Panc1 (cell line): ENCODE data around the gene RAB4B.

Experiments
- POLR2AphosphoS5 ChIP-seq: IDR thresholded peaks from 2 replicates; pipeline ENCODE4 v1.6.1; 2012; ENCODE audit warnings: mild to moderate bottlenecking, low read depth, low read length, moderate library complexity
- SIN3A ChIP-seq: IDR thresholded peaks from 2 replicates; pipeline ENCODE4 v1.6.1; 2012; ENCODE audit warnings: low read depth, mild to moderate bottlenecking, low read length, moderate library complexity, borderline replicate concordance; ENCODE audit not compliant: insufficient read depth
- TF ChIP-seq, protein P1 (sequence below): fragments of 450-650 bp; IDR thresholded peaks from 2 replicates; pipeline ENCODE4 v1.5.1; 2017; ENCODE audit warnings: mild to moderate bottlenecking

DNA sequence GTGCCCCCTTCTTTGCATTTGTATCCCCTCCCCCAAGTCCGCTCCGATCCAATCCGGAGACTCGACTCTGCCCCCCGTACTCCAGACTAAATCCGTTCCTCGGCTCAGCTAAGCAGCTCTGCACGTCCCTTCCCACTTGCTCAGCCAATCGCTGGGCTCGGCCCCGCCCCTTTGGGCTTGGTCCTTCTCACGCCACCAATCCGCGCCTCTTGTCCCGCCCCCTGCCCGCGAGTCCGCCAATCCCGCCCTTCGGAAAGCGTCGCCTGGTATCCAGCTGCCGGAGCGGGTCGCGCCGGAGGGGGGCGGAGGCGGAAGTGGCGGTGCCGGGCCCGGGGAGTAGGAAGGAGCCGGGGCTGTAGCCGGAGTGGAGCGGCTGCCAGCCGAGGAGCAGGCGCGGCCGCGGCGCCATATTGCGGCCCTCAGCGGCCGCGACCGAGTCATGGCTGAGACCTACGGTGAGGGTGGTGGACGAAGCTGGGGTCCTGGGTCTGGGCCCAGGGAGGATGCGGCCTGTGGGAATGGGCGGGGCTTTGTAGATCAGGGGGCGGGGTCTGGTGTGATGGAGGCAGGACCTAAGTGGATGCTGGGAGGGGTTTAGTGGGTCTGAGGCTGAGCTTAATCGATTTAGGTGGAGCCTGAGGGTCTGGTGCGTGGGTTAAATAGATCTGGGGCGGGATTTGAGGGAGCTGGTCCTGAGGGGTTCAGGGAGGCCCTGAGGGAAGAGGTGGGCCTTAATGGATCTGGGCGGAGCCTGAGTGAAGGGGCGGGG is at the start of gene RAB4B:
- TF ChIP-seq, protein P1, sequence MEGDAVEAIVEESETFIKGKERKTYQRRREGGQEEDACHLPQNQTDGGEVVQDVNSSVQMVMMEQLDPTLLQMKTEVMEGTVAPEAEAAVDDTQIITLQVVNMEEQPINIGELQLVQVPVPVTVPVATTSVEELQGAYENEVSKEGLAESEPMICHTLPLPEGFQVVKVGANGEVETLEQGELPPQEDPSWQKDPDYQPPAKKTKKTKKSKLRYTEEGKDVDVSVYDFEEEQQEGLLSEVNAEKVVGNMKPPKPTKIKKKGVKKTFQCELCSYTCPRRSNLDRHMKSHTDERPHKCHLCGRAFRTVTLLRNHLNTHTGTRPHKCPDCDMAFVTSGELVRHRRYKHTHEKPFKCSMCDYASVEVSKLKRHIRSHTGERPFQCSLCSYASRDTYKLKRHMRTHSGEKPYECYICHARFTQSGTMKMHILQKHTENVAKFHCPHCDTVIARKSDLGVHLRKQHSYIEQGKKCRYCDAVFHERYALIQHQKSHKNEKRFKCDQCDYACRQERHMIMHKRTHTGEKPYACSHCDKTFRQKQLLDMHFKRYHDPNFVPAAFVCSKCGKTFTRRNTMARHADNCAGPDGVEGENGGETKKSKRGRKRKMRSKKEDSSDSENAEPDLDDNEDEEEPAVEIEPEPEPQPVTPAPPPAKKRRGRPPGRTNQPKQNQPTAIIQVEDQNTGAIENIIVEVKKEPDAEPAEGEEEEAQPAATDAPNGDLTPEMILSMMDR: no peak
- TF ChIP-seq SIN3A (peak; percentile 67; the same call in 1 of the 2 replicates), POLR2AphosphoS5 (peak; percentile 48)
